Measurements from ENCODE around the gene MSTN.

GRCh38 chr2:190082118-190082517 lies 19.6 kb upstream of the MSTN start:
- TF ChIP-seq, protein P1, sequence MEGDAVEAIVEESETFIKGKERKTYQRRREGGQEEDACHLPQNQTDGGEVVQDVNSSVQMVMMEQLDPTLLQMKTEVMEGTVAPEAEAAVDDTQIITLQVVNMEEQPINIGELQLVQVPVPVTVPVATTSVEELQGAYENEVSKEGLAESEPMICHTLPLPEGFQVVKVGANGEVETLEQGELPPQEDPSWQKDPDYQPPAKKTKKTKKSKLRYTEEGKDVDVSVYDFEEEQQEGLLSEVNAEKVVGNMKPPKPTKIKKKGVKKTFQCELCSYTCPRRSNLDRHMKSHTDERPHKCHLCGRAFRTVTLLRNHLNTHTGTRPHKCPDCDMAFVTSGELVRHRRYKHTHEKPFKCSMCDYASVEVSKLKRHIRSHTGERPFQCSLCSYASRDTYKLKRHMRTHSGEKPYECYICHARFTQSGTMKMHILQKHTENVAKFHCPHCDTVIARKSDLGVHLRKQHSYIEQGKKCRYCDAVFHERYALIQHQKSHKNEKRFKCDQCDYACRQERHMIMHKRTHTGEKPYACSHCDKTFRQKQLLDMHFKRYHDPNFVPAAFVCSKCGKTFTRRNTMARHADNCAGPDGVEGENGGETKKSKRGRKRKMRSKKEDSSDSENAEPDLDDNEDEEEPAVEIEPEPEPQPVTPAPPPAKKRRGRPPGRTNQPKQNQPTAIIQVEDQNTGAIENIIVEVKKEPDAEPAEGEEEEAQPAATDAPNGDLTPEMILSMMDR (IDR thresholded peaks at IDR 0.05) = no peak
- TF ChIP-seq POLR2A (IDR thresholded peaks at IDR 0.05) = no peak

All from uterus (tissue), 2 donors.